ENCODE results near the gene ZFP36L1.

GRCh38 chr14:68800953-68801352 lies 8.1 kb upstream of the ZFP36L1 start:
- TF ChIP-seq EGR1 (IDR thresholded peaks at IDR 0.05) (no peak), YY1 (IDR thresholded peaks at IDR 0.05; ENCODE audit: low read depth) (no peak), TAF1 (IDR thresholded peaks at IDR 0.05; ENCODE audit: low read depth) (no peak)

Measured in Ishikawa (cell line).